H1 (cell line): ENCODE results near the gene SLK. TPM values are rescaled to one million over a fixed set of nuclear protein-coding genes. Genes with fewer than 3 reads are reported as not detected.

Experiments
- CHD7 ChIP-seq: fragments of 300-600 bp; sonication (generic); IDR thresholded peaks from 2 replicates; pipeline ENCODE4 v1.7.1; 2012; ENCODE audit warnings: low read length, moderate library complexity, mild to moderate bottlenecking, inconsistent platforms; ENCODE audit not compliant: insufficient replicate concordance
- TEAD4 ChIP-seq: IDR thresholded peaks from 2 replicates; pipeline ENCODE4 v1.6.1; 2012; ENCODE audit warnings: low read depth, low read length, inconsistent platforms, mixed read lengths
- polyA plus RNA-seq, 7 experiments: library from polyadenylated mRNA; depleted of rRNA in 3 of 7; stranded (reverse) in 5 of 7; unstranded in 2 of 7; fragments of >200 nt in 5 of 7; fragments of 200-250 nt in 2 of 7; gene quantifications; 1 replicate in 5 of 7; 2 replicates in 1 of 7; 4 replicates in 1 of 7; pipeline versions ENCODE4 v1.2.1 to v1.2.3, GENCODE V29; 2011 to 2013; ENCODE audit warnings: missing spikeins in 2 of 7, mixed read lengths in 2 of 7
- total RNA-seq: library from RNA; stranded (reverse); fragmentation: NEBNext Ultra II Directional; extraction: Animal tissue kit (Norgen Biotek cat#: 25700); gene quantifications from 2 replicates; pipeline ENCODE4 v1.2.1, GENCODE V29; 2021

SLK gene
- total and polyA plus RNA-seq, 2 of the 8 experiments (the other 6 are each of a cell fraction or from before 2014, with no cell fraction given): 2.7 to 18.3 TPM

DNA sequence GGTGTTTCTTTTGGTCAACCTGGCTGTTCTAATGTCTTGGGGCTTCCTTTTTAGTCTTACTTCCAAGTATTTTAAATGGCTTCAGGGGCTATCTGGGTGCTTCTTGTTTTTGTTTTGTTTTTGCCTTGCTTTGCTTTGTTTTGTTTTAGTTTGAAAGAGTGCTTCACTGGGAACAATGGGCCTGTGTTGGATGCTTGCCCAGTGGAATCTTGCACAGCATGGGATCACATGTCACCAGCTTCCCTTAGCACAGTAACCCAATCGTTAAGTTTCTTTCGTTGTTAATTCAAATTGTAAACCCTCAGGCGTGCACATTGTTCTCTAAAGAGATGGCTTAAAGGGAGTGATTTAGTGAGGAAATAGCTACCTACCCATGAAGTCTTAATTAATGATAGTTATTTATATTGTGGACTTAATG, 109.8 kb downstream of the SLK start (continued):
- TF ChIP-seq CHD7 (peak; percentile 76), TEAD4 (0 out of 2 replicates have a peak, but pooled peaks have one; percentile 24)
- TF ChIP-seq, all 59 proteins: peak for 3
